SIG-M5 (cell line): Measurements from ENCODE around the gene FSD1L.

Experiments used
- DNase-seq: peaks from one replicate; lab custom pipeline; 2025; lab: John Stamatoyannopoulos, UW

FSD1L gene

DNA sequence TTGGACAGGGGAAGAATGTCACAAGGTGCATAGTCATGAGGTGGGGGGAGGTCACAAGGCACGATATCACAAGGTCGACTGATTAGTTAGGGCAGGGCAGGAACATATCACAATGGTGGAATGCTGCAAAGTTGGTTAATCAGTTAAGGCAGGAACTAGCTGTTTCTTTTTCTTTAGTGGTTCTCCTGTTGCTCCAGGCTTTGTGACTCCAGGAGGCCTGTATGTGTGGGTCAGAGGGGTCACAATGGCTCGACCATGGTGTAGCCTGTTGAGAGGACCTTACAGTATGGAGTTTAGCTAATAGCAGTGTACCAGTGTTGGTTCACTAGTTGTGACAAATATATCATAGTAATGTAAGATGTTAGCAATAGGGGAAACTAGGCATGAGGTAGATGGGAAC, 12.4 kb upstream of the FSD1L start:
- no peak for DNase-seq

DNA sequence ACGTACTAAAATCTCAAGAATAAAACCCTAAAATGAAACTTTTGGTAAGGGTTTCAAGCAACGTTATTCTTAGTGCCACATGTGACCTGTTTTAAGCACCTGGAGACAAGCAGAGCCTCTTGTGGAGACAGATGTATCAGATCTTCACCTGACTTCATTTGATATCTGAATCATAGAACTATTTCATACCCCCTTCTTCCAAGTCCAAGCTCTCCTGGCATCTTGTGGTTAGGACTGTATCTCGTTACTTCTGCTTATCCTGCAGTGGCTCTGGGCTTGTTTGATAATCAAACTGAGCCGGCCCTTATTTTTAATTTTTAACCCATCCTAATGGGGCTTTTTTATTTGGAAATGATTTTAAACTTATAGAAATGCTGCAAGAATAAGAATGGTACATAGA, 11.1 kb upstream of the FSD1L start:
- DNase-seq, result no peak

DNA sequence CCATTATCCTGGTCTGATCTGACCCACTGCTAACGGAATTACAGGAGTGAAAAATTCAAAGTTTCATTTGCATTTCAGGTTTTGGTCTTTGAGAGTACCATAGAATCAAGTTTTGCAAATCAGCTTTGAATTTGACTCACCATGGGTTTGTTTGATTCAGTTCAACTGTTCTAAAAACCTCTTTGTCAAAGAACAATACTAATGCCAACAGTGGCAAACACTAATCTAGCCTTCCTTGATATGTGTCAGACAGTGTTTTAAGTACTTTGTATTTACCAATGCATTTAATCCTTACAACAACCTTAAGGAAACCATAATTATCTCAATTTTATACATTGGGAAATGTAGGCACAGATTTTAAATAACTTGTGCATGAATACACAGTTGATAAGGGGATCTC, 10.1 kb upstream of the FSD1L start:
- no peak for DNase-seq

DNA sequence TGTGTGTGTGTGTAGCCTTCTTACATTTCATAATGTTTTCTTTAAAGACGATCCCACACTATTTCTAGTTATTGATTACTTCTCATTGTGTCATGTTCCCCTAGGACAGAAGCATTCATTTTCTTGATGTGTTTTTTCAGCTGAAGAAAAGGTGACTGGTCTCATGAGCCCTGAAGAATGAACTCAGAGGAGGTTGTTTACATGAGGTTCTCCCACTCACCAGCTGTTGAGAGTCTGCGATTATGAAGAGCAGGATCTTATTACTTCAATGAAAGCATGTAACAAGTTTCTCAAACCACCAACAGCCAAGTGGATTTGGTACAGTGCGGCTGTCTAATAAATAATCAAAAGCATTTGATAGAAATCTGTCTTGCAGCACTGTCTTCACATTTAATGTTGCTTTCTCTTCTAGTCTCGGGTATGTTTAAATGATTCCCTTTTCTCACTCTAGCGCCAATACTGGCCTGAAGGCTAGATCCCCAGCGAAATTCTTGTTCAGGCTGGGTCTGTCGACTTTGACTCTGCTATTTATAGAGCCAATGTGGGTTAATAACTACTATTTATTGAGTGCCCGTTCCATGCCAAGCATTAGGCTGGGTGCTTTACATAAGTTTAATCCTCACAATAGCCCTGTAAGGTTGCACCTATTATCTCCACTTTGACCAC, 9.6 kb upstream of the FSD1L start:
- DNase-seq, result no peak

DNA sequence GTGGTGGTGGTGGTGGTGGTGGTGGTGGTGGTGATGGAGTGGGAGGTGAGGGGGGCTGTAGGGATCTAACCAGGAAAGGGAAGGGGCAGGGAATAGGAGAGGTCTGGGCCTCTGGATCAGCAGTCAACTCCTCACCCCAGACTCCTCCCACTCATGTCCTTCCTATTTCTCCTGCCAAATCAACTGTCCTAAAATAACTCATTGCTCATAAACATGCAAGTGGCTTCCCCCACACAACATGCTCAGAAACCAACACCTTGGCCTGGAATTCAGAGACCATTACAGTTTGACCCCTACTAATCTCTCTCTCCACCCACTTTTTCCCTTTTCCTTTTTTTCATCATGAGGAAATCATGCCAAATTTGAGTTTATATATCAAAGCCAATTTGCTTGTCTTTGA, 8.4 kb upstream of the FSD1L start:
- no peak for DNase-seq

DNA sequence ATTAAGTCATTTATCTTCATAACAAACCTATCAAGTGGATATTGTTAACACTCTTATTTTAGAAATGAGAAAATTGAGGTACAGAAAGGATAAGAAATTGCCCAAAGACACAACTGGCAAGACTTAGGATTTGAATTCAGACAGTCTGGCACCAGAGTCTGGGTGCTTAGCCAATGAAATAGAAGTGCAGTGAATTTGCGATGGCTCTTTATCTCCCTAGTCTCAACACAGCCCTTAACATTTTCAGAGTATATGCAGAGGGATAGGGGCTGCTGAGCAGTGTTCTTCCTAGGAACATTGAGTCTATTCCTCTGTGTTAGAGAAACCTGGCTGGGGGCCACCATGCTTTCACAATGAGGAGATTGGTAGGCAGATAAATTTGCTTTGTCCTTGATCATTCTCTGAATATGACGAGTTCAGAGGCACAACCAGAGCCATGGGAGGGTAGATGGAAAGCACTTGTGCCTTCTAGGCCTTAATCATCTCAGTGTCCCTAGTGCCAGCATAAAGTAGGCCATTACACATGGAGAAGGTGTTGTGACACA, 6.1 kb upstream of the FSD1L start:
- no peak for DNase-seq

DNA sequence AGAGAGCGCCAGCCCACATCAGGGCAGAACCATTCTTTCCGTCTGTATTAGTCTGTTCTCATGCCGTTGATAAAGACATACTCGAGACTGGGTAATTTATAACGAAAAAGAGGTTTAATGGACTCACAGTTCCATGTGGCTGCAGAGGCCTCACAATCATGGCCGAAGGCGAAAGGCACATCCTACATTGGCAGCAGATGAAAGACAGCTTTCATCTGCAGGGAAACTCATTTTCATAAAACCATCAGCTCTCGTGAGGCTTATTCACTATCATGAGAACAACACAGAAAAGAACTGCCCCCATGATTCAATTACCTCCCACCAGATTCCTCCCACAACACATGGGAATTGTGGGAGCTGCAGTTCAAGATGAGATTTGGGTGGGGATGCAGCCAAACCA, 4.7 kb upstream of the FSD1L start:
- no peak for DNase-seq

DNA sequence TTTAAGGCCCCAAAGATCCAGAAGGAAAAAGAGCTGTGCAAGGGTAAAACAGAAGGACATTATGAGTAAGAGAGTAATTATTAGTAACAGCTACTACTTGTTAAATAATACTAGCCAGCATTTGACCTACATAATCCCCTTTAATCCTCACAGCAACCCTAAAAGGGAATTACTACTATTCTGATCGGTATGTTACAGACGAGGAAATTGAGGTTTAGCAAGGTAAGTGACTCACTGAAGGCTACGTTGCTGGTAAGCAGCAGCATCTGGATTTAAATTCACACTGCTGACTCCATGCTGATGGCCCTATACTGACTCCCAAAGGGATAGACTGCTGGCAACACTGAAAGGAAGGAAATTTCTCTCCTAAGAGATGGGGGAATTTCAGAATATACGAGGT, 3.7 kb upstream of the FSD1L start:
- DNase-seq, result no peak

DNA sequence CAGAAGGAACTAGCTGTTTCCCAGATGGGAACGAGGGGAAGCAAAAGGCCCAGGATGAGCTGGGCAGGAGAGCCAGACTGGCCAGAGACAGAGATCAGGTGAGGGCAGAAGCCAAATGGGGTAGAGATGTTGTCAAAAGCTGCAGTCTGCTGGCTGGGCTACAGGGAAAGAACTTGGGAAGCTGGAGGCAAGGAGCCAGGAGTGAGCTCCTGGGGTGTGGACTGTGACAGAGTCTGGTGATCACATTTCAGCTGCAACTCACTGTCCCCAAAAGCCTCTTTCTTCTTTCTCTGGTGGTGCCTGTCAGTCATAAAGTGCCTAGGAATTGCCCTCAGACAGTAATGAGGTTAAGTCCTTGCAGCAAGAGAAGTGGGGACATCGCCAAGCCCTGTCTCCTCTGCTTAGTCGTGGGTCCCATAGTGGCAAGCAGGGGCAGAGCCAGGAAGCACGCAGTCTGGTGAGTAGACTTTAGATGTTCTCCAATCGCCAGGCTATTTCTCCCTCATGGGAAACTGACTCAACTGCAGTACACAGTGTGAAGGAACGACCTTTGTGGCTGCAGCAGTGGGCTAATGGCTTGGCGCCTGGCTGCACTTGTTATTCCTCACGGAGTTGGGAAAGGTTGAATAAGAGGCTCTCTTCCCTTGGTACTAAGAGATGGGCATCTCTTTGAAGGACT, 2.5 kb upstream of the FSD1L start:
- no peak for DNase-seq

DNA sequence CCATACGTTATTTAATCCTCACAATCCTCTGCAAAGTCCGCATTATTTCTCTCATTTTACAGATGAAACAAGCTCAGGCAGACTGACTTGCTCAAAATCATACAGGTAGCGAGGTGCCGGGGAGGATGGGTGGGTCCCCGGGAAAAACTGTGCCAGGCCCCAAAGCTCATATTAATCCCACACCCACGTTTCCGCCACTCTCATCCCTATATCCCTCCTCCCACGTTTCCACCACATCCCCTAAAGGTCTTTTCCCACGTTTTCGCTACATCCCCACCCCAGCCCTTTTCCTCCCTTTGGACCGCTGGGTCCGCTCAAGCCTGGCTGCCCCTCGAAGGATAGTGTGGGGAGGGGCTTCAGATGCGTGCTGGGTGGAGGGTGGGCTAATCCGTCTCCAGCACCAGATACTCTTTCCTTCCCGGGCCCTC, 434 bp upstream of the FSD1L start:
- no peak for DNase-seq

DNA sequence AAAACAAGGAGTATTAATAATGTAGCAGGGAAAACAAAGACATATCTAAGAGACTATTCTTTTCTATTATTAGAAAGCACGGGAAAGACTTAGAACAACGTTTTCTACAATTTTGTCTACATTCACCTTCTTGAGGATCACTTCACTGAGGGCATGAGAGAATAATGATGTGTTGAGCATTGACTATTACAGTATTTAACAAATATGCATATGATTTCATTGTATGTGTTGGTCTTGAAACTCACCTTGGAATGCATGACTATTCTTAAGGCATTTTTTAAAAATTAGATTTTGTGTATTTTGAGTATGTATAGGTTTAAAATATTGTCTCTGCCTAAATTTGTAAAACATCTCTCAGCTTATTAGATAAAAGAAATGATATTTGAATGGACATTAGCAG, 1.2 kb downstream of the FSD1L start:
- no peak for DNase-seq

DNA sequence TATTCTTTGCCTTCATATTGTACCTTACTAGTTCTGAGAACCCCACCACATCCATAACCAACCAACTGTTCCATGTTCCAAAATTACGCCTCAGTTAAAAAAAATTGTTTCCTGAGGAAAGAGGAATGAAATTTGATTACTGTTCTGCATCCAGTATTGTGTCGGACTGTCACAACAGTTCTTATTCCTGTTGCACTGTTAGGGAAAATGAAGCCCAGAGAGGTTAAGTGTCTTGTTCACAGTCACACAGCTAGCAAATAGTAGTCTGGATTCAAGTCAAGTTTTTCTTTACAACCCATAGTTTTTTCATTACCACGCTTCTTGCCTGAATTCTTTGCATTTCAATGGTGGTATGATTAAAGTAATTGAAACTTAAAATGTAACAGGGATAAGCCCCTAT, 4.4 kb downstream of the FSD1L start:
- no peak for DNase-seq

DNA sequence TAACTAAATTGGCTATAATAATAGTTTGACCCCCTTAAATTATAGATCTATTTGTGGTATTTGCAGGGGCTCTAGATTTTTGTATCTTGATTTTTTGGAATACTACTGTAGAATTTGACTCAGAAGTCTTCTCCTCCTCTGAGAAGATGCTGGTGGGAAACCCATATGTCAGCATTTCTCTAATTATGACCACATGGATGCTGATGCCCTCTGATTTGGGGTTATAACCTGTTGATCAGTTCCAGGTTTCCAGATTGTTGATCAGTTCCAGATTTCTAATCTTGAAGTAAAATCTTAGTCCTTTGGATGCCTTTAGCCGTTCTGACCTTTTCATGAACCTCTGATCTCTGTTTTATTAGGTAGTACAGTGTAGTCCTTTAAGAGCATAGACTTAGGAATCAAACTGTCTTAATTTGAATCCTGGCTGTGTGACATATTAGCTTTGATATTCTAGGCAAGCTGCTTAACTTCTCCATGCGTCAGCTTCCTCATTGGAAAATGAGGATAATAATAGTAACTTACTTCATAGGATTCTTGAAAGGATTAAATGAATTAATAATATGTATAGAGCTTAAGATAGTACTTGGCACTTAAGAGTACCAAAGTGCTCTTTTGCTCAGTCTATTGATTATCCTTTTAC, 8.1 kb downstream of the FSD1L start:
- DNase-seq, result no peak

DNA sequence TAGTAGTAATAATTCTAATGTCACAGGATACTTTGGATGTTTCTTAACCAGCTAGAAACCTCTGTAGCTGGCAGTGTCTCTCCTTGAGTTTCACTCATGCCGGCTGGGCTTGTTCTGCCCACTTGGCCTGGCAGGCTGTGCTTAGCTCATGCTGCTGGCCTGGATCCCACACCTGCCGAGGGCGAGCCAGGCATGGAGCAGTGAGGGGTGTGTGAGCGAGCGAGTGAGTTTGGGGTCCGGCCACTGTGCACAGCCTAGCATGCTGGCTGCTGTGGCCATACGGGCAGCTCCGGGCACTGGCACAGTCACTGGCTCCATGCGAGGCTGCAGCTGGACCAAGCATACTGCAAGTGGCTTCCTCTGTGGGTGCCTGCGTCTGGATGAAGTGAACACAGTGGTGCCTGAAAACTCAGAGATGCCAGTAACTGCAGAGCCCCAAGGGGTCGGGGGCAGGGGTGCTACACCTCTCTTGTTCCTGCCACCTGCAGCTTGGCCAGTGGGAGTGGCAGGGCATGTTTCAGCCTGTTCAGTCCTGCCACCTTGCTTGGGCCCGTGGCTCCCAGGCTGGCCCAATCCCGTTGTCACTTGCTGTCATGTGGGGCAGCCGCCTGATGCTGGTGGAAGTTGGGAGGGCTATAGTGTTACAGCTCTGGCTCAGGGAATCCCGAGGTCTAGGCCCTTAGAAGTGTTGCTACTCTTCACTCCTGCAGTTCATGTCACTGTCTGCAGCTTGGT, 9.9 kb downstream of the FSD1L start:
- no peak for DNase-seq

DNA sequence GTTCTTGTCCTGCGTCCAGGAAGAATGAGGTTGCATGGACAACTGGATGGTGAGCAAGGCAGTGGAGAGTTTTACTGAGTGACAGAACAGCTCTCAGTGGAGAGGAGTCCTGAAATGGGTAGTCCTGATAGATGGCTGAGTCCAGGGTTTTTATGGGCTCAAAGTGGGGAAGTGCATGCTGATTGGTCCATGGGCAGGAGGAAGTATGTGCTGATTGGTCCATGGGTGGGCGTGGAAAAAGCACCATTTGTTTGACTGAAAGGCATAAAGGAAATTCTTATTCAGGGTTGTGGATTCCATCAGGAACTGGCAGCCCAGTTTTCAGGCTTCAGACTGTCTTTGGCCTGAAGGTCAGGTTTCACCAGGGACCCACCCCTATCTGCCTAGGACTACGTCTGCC, 10.6 kb downstream of the FSD1L start:
- no peak for DNase-seq

DNA sequence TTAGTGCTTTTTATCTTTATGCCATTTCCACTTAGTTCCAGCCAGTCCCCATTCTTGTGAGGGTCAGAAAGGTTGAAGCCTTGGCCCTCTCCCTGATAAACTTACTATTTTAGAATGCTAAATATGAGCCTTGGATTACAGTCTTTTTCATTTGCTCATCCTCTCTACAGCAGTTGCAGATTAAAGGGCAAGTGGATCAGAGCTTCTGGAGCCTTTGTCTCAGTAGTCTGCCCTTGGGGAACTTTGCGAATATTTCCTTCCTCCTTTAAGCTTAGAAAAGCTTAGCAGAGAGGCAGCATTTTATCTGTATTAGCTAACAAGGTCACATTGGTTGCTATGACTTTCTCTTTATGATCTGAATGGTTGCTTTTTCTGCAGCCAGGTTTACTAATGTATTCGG, 11.5 kb downstream of the FSD1L start:
- no peak for DNase-seq

DNA sequence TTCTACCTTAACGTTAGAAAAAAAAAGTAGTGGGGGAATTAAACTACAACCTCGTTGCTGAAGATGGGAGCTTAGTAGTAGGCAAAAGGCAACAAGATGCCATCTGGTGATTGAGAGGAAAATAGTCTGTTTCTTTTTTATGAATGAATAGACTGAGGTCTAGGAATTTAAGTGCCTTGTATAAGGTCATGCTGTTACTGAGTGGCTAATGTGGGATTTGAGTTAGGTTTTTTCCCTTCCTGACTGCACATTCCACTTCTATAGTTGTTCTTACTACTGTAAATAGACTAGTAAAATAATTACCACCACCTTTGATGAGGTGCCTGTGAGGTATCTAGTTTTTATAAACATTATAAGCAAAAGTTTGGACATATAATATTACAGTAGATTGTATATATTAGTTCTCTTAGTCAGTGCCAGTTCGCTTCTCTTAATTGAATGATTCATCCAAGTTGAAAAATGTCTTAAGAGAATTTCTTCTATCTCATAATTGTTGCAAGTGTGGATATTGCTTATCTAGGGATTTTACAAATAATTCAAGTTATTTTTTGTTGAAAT, 19.1 kb downstream of the FSD1L start:
- no peak for DNase-seq

DNA sequence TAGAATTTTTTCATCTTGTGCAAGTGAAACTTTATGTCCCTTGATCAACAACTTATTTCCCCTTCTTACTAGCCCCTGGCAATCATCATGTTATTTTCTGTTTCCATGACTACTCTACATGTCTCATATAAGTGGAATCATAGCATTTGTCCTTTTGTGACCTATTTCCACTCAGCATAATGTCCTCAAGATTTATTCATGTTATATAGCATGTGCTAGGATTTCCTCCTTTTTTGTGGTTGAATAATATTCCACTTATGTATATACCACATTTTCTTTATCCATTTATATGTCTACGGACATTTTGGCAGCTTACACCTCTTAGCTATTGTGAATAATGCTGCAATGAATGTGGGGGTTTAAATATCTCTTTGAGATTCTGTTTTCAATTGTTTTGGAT, 21.0 kb downstream of the FSD1L start:
- no peak for DNase-seq

DNA sequence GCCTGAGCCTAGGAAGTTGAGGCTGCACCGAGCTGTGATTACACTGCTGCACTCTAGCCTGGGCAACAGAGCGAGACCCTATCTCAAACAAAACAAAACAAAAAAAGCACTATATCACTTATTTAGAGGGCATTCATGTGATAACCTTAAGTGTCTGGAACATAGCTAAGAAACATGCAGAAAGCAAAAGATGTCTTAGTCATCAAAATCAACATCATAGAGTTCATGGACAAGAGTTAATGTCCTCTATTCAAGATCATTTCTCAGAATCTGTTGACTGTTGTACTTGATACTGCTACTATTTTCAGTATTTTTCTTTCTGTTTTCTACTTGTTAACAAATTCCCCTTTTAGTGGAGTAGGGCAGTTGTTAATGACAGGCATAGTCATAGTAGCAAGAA, 25.4 kb downstream of the FSD1L start:
- no peak for DNase-seq

DNA sequence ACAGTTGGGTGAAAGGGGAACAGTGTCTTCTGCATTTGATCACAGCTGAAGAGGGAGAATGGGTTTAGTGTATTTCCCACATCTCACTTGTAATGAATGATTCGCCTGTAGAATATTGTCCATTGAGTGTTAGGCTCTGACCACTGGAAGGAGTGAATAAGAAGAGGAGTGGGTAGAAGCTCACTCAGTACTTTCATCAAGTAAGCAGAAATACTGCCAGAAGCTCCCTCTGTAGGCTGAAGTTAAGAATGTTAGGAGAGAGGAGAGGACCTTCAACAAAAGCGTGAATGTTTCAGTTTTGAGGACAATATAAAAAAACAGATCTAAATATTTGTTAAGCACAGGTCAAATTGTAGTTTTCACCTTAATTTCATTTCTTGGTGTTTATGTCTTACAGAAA, 27.5 kb downstream of the FSD1L start:
- no peak for DNase-seq

DNA sequence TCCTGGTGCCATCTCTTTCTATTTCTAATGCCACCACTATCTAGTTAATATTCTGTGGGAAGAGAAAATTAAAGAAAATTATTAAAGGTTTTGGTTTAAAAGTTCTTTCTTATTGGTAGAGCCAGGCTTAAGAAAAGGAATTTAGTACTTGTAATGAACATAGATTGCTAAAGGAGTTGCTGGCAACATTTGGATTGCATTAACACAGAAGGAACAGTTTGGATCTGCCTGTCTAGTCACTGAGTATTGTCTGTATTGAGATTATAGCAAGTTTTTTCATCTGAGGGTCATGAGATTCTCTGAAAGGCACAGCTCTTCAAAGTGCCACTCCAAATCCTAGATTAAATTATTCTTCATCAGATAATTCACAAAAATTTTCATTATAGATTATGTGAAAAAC, 32.0 kb downstream of the FSD1L start:
- DNase-seq, result no peak

DNA sequence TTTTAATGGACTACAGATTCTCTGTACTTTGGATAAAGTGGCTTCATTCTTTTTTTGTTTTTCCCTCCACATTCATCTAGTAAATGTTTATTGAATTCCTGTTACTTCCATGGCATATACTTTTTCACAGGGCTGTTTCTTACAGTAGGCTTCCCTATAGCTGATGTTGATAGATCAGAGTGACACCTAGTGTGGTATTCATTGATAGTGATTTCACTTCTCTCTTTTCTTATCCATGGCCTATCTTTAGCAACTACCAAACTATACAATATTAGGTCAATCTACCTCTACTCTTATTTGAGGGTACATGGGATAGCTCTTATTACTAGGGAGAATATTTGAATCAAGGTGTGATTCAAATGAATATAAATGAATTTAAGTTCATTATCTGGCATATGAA, 35.8 kb downstream of the FSD1L start:
- no peak for DNase-seq
